ENCODE measurements around the gene KRTAP20-3. TPM values are rescaled to one million over a fixed set of nuclear protein-coding genes. Genes with fewer than 3 reads are reported as not detected.

The KRTAP20-3 gene
- total and polyA plus RNA-seq, 10 of the 15 experiments (the other 5 are each of a cell fraction or from before 2014, with no cell fraction given) = not detected

DNA sequence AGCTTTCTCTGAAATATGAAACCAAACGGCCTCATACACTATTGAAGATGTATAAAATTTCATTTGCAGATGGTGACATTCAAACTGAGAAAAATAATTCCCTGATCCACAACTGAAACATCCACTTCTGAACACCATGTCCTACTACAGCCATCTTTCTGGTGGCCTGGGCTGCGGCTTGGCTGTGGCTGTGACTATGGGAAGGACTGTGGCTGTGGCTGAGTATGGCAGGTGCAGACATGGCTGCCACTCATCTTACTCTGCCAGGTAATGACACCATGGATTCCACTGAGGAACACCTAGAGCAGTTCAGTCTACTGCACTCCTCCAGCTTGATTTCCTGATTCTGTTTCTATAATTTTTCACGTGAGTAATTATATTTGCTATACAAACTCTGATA lies 22.1 kb upstream of the KRTAP20-3 start, which contains the start of gene KRTAP20-4 (continued):
- TF ChIP-seq, protein P1, sequence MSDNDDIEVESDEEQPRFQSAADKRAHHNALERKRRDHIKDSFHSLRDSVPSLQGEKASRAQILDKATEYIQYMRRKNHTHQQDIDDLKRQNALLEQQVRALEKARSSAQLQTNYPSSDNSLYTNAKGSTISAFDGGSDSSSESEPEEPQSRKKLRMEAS (IDR thresholded peaks at IDR 0.05; ENCODE audit: low read depth, low read length) = no peak
- no peak for TF ChIP-seq IKZF2 (IDR thresholded peaks at IDR 0.05)
- TF ChIP-seq, protein P2, sequence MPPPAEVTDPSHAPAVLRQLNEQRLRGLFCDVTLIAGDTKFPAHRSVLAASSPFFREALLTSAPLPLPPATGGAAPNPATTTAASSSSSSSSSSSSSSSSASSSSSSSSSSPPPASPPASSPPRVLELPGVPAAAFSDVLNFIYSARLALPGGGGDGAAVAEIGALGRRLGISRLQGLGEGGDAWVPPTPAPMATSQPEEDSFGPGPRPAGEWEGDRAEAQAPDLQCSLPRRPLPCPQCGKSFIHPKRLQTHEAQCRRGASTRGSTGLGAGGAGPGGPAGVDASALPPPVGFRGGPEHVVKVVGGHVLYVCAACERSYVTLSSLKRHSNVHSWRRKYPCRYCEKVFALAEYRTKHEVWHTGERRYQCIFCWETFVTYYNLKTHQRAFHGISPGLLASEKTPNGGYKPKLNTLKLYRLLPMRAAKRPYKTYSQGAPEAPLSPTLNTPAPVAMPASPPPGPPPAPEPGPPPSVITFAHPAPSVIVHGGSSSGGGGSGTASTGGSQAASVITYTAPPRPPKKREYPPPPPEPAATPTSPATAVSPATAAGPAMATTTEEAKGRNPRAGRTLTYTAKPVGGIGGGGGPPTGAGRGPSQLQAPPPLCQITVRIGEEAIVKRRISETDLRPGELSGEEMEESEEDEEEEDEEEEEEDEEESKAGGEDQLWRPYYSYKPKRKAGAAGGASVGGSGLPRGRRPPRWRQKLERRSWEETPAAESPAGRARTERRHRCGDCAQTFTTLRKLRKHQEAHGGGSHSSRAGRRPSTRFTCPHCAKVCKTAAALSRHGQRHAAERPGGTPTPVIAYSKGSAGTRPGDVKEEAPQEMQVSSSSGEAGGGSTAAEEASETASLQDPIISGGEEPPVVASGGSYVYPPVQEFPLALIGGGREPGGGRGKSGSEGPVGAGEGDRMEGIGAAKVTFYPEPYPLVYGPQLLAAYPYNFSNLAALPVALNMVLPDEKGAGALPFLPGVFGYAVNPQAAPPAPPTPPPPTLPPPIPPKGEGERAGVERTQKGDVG (CRISPR knock-in tag; IDR thresholded peaks at IDR 0.05) = no peak
- TF ChIP-seq DPF2 (IDR thresholded peaks at IDR 0.05) = no peak
- TF ChIP-seq, protein P3, sequence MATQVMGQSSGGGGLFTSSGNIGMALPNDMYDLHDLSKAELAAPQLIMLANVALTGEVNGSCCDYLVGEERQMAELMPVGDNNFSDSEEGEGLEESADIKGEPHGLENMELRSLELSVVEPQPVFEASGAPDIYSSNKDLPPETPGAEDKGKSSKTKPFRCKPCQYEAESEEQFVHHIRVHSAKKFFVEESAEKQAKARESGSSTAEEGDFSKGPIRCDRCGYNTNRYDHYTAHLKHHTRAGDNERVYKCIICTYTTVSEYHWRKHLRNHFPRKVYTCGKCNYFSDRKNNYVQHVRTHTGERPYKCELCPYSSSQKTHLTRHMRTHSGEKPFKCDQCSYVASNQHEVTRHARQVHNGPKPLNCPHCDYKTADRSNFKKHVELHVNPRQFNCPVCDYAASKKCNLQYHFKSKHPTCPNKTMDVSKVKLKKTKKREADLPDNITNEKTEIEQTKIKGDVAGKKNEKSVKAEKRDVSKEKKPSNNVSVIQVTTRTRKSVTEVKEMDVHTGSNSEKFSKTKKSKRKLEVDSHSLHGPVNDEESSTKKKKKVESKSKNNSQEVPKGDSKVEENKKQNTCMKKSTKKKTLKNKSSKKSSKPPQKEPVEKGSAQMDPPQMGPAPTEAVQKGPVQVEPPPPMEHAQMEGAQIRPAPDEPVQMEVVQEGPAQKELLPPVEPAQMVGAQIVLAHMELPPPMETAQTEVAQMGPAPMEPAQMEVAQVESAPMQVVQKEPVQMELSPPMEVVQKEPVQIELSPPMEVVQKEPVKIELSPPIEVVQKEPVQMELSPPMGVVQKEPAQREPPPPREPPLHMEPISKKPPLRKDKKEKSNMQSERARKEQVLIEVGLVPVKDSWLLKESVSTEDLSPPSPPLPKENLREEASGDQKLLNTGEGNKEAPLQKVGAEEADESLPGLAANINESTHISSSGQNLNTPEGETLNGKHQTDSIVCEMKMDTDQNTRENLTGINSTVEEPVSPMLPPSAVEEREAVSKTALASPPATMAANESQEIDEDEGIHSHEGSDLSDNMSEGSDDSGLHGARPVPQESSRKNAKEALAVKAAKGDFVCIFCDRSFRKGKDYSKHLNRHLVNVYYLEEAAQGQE (IDR thresholded peaks at IDR 0.05; ENCODE audit: low read depth, low read length) = no peak

DNA sequence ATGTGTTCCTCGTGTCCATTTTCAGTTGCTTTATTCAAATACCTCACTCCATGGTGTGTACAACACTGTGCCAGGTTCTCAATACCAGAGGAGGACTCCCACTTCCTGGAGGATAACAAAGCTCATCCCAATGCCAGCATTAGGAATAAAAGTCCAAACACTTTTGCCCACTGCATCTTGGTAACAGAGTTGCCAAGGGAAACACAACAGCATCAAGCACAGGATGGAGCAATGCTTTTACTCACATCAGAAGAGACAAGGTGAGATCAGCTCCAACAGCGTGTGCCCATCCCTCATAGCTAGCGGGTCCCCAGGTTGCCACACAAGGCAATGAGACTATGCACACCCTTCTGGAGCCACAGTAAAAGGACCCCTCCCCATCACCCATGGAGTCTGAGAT lies 19.3 kb upstream of the KRTAP20-3 start:
- WGBS (ENCODE audit: insufficient coverage, insufficient replicate concordance, low lambda C conversion rate, missing lambda C conversion rate) = 7% methylated on average over 3 of the region's 3 CpGs
- DNase-seq (ENCODE audit: low read depth, low spot score) (no peak), FAIRE-seq (no peak), ATAC-seq (no peak)
- no peaks in the 10 kb centered on the region for H3K4me1 ChIP-seq (ENCODE audit: control insufficient read depth, insufficient read depth, low read length)
- no peaks in the 10 kb centered on the region for H3K79me2 ChIP-seq (ENCODE audit: control insufficient read depth, insufficient read depth, low read length)
- in situ Hi-C loops (cut with MboI) (no loop called here), intact Hi-C loops (cut with micrococcal nuclease; ENCODE audit: unreplicated experiment) (no loop called here)
- RAD21 ChIA-PET (ENCODE audit: unreplicated experiment) = interaction anchor here (0.8 kb wide), 1 partner anchor 13 kb away, joined by 3 read pairs; no protein-coding TSS in a partner anchor
- SMC1A ChIA-PET (ENCODE audit: uncharacterized antibody, unreplicated experiment) = no interaction called here
- no peak overlapping the region for H2AFZ ChIP-seq (ENCODE audit: control insufficient read depth, low read depth, low read length)
- no peaks in the 10 kb centered on the region for H4K20me1 ChIP-seq (ENCODE audit: control insufficient read depth, insufficient read depth)
- H3K27me3 ChIP-seq (replicated peaks in 1 of 2; ENCODE audit: control insufficient read depth in 2 of 2, insufficient read depth in 2 of 2, low read length in 1 of 2) = no peaks in the 10 kb centered on the region
- BruUV-seq (replicated peaks) = no TSS peak
- no peak overlapping the region for H3K9ac ChIP-seq (ENCODE audit: control insufficient read depth, insufficient read depth, low read length)
- no peak overlapping the region for H3K4me3 ChIP-seq
- CTCF ChIA-PET = no interaction called here
- no peak overlapping the region for H3K4me2 ChIP-seq (ENCODE audit: control insufficient read depth, insufficient read depth)
- H3K36me3 ChIP-seq (ENCODE audit: control insufficient read depth in 2 of 2, insufficient read depth in 2 of 2, low read length in 1 of 2) = no peaks in the 10 kb centered on the region
- H3K27ac ChIP-seq (ENCODE audit: control insufficient read depth, insufficient read depth) = no peak overlapping the region
- H3K9me3 ChIP-seq (replicated peaks; ENCODE audit: control insufficient read depth, insufficient read depth, low read length) = no peaks in the 10 kb centered on the region; the same call in 2 of the 3 replicates
- POLR2A ChIA-PET = no interaction called here
- TF ChIP-seq PAX5 (IDR thresholded peaks at IDR 0.05; ENCODE audit: borderline replicate concordance, low read depth, low read length) = no peak
- TF ChIP-seq, protein P4, sequence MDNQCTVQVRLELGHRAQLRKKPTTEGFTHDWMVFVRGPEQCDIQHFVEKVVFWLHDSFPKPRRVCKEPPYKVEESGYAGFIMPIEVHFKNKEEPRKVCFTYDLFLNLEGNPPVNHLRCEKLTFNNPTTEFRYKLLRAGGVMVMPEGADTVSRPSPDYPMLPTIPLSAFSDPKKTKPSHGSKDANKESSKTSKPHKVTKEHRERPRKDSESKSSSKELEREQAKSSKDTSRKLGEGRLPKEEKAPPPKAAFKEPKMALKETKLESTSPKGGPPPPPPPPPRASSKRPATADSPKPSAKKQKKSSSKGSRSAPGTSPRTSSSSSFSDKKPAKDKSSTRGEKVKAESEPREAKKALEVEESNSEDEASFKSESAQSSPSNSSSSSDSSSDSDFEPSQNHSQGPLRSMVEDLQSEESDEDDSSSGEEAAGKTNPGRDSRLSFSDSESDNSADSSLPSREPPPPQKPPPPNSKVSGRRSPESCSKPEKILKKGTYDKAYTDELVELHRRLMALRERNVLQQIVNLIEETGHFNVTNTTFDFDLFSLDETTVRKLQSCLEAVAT (IDR thresholded peaks at IDR 0.05) = no peak
- no peak for TF ChIP-seq SRF (IDR thresholded peaks at IDR 0.05; ENCODE audit: low read depth in 2 of 2, low read length in 2 of 2)
- no peak for TF ChIP-seq SREBF2 (IDR thresholded peaks at IDR 0.05; ENCODE audit: low read length)
- no peak for TF ChIP-seq SP1 (IDR thresholded peaks at IDR 0.05; ENCODE audit: low read depth, low read length)
- no peak for TF ChIP-seq POLR2AphosphoS2 (IDR thresholded peaks at IDR 0.05; ENCODE audit: low read depth, low read length)
- TF ChIP-seq TAF1 (IDR thresholded peaks at IDR 0.05; ENCODE audit: borderline replicate concordance, low read depth, low read length) = no peak
- no peak for TF ChIP-seq BCL11A (IDR thresholded peaks at IDR 0.05; ENCODE audit: low read depth, low read length)

Measured in GM12878 (cell line).